Amniotic epithelial cell (primary cell): Measurements from ENCODE around the gene EFCAB8.
A peak's percentile ranks its signal among the peaks of the same experiment; 100 is the strongest.

Experiments used
- DNase-seq: peaks from one replicate; pipeline ENCODE4 v3.0.0-alpha.2; 2010; ENCODE audit warnings: low read depth

EFCAB8 gene

DNA sequence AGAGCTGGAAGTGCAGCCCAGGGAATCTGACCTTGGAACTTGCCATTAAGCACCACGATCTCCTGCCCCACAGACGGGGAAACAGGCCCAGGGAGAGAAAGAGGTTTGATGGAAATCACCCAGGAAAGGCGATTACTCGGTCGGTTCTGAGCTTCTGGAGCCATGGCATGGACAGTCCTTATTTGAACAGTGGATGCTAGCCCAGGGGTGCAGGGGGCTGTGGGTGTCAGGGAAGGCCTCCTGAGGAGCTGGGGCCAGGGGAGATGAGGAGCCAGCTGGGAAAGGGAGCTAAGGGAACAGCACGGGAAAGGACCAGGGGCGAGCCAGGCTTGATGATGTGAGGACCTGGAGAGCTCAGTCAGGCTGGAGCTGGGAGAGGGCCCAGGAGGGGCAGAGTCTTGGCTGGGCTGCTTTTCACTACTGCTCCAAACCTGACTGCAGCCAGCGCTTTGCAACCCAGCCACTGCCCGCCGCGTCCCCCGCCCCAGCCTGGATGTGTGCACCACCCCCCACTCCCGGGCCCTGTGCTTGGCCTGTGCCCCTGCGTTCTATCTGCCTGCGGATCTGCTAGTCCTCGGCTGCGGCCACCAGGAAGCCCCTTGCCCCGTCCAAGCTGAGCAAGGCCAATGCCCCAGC lies 127.7 kb downstream of the EFCAB8 start:
- no peak for DNase-seq

DNA sequence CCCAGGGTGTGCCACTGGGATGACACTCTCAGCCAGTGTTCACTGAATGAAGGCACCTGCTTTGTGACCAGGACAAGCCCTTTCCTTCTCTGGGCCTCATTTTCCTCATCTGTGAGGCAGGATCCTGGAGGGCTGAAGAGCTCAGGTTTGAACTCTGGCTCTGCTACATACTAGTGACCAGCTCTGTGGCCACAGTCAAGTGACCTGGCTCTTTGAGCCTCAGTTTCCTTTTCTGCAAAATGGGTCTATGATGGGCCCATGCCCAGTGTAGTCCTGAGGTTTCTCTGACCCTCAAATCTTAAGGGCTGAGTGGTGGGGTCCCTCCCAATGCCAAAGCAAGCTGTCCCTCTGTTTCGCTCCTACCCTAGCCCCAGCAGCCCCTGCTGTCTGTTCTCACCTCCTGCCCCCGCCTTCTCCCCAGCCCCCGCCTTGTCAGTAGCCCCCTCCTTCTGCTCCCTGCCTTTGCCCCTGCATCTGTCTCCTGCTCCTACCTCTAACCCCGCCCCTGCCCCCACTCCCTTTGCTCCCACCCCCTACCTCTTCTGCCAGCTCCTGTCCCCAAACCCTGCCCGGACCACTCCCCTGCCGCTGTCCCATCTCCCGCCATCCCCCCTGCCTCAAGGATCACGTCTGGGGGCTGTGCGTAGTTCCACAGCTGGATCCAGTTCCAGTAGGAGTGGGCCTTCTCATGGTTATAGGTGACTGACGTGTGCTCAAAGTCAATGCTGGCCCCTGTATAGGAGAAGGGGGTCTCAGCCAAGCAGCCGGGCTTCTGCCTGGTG lies 128.5 kb downstream of the EFCAB8 start:
- no peak for DNase-seq

DNA sequence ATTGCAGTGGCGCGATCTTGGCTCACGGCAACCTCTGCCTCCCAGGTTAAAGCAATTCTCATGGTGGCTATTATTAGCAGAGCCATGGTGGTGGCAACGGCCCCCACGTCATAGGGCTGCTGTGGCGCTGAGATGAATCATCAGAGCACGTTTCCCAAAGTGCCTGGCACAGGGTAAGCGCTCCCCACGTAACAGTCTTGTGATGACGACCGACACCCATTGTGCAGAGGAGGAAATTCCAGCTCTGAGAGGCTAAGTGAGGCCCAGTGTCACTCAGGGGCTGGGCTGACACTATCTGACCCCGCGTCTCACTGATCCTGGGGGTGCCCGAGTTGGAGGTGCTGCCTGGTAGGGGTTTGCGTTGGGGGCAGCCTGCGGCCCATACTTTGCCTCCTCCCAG lies 129.3 kb downstream of the EFCAB8 start:
- DNase-seq, result no peak

DNA sequence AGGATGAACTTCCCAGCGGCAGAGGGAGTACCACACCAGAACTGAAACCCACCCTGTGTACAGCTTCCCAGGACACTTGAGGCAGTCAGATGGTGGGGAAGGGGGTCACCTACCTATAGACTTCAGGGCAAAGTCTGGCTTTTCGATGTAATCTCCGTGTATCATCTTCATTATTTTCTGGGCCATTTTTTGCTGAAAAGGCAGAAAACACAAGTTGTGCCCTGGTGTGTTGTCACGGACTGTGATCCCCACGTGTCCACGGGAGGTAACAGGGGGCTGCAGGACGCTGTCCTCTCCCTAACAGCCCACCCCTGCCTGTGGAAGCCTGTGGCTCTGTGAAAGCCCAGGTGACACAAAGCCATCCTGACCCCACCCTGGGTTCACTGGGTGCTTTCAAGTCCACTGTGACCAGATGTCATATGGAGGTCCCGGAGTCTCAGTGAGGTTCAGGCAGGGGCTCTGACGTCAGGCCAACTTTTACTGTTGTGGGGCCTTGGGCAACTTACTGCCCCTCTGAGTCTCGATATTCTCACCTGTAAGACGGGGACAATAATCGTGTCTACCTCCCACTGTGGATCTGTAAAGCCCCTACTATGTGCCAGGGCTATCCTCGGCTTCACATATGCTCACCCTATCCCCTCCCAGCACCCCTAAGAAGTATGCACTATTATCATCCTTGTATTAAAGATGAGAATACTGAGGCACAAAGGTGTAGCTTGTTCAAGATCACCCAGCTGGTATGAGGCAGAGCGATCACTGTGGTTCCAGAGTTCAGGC lies 131.0 kb downstream of the EFCAB8 start:
- DNase-seq, result no peak

DNA sequence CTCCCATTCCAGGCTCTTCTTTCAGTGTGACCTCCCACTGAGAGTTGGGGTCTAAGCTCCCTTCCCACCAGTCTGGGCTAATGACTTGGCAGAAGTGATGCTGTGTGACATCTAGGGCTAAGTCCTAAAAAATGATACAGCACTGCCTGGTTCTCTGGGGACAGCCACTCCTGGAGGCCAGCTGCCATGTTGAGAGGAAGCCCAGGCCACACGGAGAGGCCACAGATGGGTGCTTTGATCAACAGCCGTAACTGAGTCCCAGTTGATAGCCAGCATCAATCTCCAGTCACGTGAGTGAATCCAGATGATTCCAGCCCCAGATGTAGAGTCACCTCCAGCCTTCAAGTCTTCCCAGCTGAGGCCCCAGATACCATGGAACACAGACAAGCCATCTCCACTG lies 131.7 kb downstream of the EFCAB8 start:
- DNase-seq, result no peak

DNA sequence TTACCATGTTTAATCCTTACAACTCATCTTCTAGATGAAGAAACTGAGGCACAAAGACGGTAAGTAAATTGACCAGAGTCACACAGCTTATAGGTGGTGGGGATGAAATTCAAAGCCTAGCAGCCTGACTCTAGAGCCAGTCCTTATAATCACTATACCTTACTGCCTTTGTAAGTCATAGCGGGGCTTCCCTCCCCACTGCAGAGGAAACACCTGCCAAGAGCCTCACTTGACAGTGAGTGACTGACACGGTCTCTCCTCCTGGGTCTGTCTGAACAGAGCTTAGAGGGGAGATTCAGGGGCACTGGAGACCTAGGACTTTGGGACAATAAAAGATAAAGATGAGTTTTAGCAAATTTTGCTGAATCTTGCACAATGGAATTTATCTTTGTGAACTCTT lies 132.7 kb downstream of the EFCAB8 start:
- no peak for DNase-seq

DNA sequence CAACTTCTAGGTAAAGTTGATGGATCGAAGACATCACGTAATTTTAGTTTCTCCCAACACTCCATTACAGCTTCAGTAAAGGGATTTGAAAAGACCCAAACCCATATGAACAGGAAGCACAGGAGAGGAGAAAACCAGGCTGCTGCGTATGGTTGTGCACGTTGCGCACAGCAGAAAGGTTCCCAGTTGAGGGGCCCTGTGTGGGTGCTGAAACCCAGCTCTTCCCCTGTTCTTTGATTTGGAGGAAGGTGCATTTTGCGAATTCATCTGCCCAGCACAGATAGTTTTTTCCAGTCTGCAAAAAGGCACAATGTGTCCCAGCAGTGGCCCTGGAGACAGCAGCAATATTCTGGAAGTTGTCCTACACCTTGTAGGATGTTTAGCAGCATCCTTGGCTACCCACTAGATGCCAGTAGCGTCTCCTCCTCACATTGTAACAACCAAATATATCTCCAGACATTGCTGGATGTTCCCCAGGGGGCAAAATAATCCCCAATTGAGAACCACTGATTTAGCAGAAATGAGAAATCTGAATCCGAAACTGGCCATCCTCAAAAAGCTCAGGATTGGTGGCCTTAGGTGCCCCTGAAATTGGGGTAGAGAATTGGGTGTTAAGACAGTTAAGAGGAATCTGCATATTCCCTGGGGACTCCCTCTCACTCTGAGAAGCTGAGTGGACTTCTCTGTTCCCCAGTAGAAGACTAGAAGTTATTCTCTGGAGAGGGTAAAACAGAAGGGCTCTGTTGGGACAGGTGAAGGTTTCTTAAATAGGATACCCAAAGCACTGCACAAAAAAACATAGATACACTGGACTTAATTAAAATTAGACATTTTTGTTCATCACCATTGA lies 133.3 kb downstream of the EFCAB8 start:
- DNase-seq, result no peak

DNA sequence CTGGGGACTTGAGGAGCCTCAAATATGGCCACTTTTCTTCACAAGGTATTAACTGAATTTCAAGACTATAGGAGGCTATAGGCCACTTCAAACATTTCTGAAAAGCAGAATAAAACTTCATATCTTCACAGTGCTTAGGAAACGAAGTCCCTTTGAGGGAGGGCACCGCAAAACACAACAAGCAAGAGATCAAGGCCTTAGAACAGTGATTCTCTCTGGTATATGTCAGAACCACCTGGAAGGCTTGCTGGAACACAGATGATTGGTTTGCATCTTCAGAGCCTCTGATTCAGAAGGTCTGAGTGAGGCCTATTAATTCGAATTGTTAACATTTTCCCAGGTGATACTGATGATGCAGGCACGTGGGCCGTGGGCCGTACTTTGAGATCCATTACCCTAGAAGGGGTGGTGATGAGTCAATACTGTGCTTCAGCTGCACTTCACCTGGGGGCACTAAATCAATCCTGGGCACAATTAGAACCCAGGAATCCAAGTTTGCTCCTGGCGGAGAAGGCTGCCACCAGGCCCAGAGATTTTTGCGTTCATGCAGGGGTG lies 134.8 kb downstream of the EFCAB8 start:
- DNase-seq, result no peak

DNA sequence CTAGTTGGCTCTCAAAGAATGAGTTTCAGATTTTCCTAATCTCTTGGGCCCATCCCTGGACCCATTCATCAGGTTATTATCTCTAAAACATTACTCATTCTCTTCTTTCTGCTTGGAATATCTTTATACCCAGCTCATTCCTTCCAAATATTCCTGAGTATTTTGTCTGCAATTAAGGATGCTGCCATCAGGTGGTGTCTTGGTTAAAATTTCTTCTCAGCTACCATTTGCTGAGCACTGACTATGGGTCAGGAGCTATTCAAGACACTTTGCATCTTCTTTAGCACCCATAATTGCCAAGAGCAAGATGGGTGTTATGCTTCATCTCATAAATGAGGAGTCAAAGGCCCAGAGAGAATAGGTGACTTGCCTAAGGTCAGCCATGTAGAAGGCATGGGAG lies 137.1 kb downstream of the EFCAB8 start:
- DNase-seq, result no peak

DNA sequence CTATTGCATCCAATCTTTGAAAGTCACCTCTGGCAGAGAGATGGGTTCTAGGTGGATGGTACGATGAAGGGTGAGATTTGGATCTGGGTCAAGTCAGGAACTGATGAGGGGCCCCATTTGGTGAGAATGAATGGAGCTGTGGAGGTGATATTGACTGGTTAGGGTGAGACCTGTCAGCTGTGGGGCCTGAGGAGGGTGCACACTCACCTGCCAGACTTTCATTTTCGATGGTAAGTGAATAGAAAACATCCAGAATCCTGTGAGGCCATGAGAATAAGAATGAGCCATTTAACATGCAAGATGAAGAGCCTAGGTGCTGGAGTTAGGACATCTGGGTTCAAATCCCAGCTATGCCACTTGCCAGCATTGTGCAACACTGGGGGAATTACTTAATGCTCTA lies 138.7 kb downstream of the EFCAB8 start:
- no peak for DNase-seq

DNA sequence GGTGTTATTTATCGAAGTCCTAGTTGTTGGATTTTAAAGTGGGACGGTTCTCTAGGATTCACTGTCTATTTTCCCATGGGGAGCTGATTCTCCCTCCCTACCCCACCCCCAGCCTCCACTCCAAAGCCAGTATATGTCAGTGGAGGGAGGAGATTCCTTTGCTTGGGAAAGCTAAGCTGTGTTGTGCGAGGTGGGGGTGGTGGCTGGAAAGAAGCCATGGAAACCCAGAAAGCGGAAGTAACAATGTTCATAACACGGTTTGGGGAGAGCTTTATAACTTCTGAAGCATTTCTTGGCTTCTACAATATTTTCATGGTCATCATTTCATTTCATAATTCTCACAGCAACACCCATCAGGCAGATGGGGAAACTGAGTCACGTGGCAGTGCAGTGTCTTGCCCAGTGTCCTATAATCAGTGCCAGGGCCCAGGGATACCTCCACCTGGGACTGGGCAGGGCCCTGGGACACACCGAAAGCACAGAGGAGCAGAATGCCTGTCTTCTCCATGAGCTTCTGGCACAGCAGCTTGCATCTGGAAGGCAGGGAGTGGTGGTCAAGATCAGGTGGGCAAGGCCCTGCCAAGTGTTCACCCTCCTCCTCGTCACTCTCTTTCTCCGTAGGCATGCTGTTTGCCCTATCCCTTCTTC lies 141.0 kb downstream of the EFCAB8 start:
- DNase-seq, result peak; percentile 50

DNA sequence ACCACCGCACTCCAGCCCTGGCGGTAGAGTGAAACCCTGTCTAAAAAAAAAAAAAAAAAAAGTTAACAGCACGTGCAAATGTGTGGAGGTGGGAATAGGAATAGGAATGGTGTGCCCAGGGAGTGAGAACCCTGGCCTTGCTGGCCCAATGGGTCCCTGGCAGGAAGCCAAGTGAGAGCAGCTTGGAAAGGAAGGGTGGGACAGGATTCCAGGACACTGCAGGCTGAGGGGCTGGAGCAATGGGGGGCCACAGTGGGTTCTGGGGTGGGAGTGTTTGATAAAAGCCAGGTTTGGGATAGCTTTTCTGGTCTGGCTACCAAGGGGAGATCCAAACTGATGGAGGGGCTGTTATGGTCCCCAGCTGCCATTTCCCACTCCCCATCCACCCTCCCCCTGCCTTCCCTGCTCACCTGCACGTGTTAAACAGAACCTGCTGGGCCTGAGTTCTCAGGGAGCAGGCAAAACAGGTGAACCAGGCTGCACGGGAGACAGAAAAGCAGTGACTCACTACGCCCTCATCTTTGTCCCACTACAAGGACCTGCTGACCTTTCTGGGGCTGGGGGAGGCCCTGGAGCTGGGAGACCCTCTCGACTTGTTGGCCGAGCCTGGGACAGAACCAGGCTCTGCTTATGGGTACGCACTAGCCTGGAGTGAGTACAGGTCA lies 142.2 kb downstream of the EFCAB8 start:
- no peak for DNase-seq

DNA sequence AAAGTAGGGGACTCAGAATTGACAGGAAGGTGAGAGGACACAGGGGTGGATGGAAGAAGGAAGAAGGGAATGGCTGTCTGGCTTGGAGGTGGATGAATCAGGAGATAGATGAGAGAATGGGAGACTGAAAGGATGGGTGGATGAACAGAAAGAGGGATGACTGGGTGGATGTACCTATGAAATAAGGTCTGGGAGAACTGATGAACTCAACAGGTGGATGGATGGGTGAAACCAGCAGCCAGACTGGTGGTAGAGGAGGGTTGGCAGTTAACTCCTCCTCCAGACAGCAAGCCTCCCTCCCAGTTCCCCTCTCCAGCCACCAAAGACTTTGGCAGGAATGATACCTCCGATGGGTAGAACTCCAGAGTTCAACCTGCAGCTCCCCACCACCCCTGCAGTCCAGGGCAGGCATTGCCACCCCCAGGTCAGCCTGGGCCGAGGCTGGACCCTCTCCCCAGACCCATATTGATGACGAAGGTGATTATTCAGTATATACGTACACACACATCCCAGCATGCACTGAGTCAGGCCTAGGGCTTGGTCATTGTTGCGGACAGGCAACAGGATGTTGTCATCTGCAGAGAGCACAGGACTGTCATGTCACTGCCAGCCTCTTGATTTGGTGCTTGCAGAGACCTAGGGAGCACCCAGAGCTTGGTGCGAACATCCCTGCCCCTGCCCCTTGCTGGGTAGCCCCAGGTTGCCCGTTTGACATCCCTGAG lies 143.5 kb downstream of the EFCAB8 start:
- DNase-seq, result no peak

DNA sequence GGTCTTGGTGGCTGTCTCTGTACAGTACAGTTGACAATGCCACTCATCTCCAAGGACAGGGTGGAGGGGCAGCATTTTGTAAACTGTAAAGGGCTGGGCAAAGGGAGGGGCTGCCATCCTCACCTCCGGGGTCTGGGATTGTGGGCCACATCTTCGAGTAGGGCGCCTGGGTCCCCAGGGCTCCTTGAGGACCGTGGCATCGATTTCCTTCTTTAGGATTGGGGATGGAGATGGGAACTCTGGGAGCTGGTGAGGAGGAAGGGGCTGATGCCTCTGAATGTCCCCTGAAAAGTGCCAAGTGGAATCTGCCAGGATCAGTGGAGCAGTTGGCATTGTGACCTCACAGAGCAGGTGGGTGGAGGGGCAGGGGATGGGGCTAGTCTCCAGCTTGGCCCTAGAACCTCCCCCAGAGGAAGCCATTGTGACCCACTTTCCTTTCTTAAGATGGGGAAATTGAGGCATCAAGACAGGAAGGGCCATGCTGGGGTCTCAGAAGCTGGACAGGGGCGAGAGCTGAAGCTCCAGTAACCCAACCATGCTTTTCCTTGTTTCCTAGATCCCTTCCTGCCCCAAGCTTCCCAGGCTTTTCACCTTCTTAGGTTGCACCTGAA lies 145.5 kb downstream of the EFCAB8 start, which contains the start of gene SUN5:
TSS of gene SUN5 (minus strand) at position 293 of the 611 bp plus-strand sequence. CDS start at position 200, 93 bp downstream.
- DNase-seq, result no peak

DNA sequence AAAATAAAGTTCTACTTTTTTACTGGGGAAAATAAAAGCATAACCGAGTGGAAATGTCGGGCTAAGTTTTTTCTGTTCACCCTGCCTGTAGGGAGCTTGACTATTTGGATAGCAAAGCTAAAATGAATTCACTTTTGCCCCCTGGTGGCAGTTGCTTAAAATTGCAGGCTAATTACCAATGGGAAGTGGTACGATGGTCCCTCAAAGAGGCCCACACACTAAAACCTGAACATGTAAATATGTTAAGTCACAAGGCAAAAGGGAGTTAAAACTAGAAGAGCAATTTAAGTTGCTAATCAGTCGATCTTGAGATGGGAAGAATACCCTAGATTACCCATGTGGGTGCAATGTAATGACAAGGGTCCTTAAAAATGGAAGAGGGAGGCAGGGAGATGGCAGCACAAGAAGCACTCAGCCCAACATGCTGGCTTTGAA lies 146.4 kb downstream of the EFCAB8 start:
- DNase-seq, result no peak

DNA sequence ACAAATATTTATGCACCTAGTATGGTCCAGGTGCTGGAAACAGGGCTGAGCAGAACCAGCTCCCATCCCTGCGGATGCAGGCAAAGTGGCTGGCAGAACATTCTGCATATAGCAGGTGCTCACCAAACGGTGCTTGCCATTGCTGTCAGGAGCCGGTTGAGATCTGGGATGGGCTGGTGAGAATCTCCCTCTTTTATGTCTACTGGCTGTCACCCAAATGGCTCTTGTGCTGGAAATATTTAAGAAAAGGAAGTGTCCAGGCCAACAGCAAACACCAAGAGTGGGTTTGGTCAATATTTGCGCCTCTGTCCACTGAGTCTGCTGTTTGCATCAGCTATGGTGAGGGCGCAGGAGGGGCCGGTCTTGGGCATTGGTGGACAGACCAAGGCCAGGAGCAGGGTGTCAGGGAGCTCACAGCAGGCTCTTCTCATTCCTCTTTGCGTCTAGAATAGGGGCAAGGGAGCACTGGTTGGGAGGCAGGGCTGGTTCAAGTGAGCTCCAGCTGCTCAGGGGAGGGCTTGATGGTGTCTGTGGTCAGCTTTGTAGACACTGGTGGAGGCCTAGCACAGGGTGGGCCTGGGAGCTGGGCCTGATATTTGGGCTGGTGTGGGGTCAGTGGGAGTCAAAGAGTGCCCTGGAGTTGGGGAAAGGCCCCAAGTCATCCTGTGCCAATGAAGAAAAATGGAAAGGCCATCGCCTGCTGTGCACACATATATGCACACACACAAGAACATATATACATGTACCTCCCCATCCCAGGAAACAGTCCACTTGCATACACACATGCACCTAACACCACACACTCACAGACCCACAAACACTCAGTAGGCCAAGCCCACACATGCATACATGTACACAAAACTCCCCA lies 147.4 kb downstream of the EFCAB8 start:
- DNase-seq, result no peak

DNA sequence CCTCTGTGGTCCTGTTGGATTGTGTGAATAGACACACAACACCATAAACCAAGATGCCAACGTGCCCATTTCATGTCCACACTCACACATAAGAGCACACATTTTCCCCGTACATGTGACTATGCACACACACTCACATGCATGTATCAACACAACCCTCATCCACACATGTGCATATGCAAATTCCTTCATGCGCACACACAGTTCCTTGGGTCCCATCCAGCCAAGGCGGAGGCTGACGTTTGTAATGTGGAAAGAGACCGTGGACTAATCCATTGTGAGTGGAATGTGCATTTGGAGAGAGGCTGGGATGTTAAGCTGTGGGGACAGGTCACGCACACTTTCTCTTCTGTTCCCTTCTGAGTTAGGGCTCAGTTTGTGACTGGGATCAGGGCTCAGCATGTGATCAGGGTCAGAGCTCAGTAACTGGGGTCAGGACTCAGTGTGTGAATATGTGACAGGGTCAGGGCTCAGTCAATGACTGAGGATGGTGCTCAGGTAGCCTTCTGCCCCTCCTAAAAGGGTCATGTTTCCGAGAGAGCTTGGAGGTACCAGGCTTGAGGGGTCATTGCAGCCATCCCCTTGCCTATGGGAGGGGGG lies 148.2 kb downstream of the EFCAB8 start:
- DNase-seq, result no peak
